Pons (tissue), 1 donor: ENCODE measurements around the gene MKRN2OS.

ENCODE experiments used
- DNase-seq: peaks from one replicate; pipeline ENCODE4 v3.0.0-alpha.2; 2016; ENCODE audit warnings: low spot score

The MKRN2OS gene, protein sequence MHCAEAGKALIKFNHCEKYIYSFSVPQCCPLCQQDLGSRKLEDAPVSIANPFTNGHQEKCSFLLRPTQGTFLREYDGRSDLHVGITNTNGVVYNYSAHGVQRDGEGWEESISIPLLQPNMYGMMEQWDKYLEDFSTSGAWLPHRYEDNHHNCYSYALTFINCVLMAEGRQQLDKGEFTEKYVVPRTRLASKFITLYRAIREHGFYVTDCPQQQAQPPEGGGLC

DNA sequence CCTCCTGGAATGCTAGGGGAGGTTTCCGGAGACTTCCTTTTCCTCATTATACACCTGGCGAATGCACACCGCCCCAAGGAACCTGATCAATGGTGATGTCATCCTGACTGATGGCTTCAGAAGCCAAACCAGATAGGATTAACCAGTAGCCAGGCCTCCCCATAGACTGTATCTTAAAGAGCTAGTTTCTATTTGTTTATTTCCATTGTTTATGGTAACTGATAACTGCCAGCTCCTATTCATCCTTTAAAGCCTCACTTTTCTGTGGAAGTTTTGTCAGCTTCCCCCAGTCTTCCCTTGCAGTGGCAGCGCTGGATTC, at the start of gene MKRN2OS:
Gene MKRN2OS, minus strand, starts transcription at position 27 of the 319 bp plus-strand sequence. CDS start 35 bp downstream, outside the sequence.
- DNase-seq, result no peak

DNA sequence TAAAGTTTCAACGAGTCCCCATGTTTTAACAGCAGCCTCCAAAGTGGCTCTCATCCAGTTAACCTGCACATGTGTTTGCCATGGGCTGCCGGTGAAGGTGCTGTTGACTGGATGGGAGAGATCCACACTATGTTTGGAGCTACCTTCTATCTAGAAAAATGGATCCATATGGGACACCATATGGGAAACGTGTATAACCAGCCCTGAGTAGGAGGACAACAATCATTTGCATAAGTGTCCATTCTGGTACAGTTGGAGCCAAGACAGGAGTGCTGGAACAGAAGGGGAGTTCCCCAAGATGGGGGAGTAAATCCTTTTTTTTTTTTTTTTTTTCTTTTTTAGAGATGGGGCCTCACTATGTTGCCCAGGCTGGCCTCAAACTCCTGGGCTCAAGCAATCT, 48.2 kb upstream of the MKRN2OS start:
- no peak for DNase-seq

DNA sequence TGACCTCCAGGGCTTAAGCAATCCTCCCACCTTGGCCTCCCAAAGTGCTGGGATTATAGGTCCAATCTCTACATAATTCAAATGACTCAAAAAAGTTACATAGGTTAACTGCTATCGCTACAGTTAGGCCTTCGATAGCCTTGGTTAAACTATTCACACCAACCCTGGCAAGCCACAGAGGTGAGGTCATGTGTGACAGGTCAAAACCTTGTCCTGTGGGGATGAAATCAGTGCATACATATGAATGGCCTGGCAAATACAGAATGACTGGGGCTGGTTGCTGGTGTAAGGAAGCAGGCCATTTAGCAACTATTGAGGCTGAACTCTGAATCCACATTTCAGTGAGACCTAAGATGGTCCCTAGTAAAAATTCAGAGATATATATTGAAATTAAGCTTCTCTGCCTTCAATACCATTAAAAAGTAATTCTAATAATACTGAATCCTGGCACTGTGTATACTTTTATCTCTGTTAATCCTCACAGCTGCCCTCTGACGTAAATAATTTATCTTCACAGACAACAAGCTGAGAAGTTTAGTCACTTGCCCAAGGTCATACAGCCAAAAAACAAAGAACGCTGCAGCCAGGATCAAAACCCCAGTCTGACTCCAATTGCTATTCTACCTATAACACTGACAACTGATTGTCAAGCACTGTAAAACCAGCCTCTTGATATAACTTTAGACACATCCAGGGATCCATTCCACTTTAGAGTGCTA, 46.9 kb upstream of the MKRN2OS start:
- no peak for DNase-seq

DNA sequence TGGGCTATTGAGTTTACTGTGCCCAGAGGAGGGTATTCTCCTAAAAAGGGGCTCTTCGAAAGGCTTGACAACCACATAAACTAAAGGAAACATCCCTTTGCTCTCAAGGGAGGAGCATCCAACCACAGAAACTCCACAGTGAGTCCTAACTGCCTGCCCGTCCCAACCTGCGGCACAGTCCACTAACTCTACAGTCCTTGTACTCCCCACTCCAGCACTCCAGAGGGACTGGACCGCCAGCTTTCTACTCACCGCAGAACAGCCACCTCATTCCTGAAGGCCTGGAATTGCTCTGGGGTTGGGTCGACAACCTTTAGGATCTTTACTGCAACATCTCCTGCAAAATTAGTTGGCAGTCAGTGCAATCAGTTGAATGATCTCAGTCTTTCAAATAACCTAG, 46.2 kb upstream of the MKRN2OS start:
- DNase-seq, result no peak

DNA sequence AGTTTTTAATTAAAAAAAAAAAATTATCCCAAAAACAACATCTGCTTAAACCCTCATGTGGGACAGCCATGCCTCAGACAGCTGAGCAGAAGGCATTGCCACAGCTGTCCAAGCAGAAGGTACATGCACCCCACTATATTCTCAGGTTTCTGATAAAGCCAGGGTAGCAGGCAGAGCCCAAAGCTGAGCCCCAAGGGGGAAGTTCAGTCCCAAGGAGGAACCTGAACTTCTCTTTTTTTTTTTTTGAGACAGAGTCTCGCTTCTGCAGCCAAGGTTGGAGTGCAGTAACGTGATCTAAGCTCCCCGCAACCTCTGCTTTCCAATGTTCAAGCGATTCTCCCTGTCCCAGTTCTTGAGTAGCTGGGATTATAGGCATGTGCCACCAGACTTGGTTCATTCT, 44.8 kb upstream of the MKRN2OS start:
- DNase-seq, result no peak

DNA sequence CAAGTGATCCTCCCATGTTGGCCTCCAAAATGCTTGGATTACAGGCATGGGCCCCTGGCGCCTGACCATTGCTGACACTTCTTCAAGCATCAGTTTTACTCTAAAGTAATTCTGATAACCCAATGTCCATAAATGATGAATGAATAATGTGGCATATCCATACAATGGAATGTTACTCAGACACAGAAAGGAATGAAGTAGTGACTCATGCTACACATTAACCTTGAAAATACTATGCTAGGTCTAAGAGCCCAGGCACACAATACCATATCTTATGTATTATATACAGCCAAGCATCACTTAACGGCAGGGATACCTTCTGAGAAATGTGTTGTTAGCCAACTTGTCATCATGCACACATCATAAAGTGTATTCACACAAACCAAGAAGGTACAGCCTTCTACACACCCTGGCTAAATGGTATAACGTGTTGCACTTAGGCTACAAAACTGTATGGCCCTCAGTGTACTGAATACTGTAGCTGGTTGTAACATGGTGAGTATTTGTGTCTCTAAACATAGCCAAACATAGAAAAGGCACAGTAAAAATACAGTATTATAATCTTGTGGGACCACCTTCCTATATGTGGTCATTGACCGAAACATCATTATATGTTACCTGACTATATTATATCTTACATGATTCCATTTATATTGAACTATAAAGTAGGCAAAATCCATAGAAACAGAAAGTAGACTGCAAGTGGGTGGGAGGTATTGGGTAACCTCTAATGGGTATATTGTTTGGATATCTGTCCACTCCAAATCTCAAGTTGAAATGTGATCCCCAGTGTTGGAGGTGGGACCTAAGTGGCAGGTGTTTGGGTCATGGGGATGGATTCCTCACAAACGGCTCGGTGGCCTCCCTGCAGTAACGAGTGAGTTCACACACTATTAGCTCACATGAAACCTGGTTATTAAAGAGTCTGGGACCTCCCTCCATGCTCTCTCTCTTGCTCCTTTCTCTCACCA, 43.0 kb upstream of the MKRN2OS start:
- DNase-seq, result no peak

DNA sequence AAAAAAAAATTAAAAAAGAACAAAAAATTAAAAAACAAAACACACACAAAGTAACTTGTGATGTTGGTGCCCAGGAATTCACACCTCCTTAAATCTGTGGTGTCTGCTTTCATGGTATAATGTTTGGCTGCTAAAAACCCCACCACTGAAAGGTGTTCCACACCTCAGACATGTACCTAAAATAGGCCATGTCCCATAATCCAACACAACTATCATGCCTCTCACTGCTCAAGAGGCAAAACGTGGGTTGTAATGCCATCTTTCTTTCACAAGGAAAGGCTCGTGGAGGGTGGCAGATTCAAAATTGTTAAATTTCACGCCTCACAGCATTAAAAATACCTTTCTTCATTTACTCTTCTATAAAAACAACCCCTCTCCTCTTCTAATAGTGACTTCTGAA, 41.1 kb upstream of the MKRN2OS start:
- DNase-seq, result no peak

DNA sequence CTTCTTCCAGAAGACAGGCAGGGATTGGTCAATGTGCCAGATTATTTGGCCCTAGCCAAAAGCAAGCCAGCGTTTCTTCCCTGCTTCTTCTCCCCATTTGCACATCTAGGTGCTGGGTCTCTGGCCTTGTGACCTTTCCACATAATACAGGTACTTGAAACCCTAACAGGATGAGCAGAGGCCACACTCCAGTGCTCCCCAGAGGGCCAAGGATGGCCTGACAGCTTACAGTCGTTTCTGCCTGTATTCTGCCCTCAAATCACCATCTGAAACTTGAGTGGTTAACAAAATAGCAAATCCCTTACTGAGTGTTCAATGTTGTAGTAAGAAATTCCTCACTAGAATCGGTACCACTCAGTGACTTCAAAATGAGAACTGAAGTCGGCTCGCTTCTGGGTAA, 40.7 kb upstream of the MKRN2OS start:
- DNase-seq, result no peak

DNA sequence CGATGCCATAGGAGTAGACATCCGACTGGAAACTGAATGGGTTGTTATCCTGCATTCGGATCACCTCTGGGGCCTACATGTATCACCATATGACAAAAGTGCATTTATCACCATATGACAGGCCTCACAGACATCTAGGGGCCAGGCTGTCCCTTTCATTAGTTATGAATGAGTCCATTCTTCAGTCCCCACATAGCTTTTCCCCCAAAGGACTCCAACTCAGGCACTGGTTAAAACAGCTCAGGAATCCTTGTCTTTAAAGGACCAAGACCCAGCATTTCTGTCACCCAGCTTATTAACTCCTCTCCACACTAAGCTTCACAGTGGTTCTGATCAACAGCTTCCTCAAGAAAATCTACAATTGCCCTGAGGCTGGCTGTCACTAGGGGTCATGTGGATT, 39.9 kb upstream of the MKRN2OS start:
- DNase-seq, result peak; percentile 81

DNA sequence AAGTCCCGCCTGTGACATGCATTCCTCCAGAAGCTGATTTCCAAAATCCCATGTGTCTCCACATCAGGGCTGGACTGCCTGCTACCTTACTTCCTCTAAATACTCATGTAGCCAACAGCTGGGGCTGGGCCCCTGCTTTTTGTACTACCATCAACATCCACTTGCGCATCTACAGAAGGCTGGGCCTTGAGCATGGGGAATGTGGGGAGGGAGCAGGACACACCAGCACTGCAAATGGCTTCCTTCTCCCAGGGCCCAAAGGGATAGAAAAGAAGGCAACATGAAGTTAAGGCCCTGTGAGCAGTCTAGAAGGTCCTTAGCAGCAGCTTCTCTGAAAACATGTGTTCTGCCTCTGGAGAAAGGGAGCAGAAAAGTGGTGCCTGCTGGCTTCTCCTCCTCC, 38.8 kb upstream of the MKRN2OS start:
- no peak for DNase-seq

DNA sequence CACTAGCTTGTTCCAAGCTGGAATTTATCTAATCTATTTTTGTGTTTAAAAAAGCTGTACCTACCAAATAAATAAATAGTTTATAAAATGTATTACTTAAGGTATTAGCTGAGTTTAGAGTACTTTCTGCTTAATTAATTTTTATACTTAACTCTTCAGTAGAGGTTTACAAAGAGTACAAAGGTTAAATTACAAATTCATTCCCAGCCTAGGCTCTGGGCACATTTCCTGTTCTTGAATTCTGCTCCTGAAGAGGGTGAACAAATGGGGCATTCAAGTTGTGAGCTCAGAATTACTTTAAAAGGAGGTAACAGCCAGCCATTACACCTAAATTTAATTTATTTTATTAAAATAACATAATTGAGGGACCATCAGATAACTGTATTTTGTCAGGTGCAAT, 38.0 kb upstream of the MKRN2OS start:
- no peak for DNase-seq

DNA sequence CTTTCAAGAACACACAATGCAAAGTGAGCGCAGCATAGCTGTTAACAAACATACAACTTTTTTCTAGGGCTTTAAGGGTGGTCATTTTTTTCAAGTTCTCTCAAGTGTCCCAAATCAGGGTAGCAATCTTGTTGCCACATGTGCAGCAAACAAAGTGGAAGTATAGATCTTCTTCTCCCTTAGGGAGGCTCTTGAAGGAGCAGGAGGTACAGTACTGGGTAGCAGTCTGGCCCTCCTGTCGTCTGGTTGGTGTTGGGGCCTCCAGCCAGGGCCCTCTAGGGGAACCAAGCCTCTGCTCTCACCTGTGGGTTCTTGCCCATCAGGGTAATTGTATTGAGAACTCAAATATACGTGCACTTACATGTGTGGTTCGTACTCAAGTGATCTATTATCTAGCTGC, 37.4 kb upstream of the MKRN2OS start:
- DNase-seq, result no peak

DNA sequence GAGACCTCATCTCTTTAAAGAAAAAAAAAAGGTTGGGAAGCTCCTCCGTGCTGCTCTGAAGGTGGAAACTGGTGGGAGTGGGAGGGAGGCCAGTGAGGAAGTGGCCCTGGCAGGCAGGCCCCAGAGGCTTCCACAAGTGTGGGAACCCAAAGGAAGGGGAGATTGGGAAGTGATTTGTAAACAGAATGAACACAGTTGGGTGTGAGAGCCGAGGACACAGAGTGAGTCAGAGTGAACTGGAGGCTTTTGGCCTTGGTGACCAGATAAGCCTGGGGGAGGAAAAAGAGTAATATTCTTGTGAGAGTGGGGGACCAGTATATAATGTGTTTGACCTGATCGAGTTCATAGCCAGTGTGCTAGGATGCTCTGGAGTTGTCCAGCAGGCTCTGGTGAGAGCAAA, 34.6 kb upstream of the MKRN2OS start:
- no peak for DNase-seq

DNA sequence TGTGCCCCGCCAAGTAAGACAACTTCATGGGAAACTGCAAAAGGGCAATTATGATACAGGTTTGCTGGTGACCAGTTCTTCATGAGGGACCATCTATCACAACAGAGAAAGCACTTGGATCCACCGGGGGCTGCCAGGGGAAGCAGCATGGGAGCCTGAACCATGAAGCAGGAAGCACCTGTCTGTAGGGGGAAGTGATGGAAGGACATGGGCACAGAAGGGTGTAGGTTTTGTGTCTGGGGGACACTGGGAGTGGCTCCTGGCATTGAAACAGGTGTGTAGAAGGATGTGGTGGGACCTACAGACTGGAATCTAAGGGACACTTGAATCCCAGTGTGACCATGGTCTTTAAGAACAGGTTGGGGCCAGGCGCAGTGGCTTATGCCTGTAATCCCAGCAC, 34.2 kb upstream of the MKRN2OS start:
- DNase-seq, result no peak

DNA sequence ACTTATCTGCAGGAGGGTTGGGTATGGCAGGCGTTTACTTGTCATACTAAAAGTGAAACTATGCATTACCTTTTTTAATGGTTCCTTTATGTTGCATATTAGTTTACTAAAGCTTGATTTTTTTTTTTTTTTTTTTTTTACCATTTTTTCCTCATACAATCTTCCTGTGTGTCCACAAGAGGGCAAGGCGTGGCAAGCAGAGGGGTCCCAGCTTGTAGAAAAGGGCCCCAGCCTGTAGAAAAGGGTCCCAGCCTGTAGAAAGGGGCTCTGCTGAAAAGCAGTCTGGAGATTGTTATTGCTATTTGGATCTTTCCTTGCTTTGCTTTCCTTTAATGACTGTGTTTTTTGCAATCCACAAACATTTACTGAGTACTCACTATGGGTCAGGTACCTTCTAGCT, 33.4 kb upstream of the MKRN2OS start:
- no peak for DNase-seq

DNA sequence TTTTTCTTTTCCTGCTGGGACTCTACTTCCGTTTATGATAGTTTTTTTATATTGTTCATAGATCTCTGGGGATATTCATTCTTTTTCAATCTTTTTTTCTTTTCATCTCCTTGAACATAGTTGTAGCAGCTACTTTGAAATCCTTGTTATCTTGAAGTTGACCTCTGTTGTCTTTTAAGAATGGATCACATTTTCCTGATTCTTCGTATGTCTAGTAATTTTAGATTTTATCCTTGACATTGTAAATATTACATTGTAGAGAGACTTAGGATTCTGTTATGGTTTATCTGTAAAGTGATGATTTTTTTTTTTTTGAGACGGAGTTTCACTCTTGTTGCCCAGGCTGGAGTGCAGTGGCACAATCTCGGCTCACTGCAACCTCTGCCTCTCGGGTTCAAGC, 32.1 kb upstream of the MKRN2OS start:
- no peak for DNase-seq

DNA sequence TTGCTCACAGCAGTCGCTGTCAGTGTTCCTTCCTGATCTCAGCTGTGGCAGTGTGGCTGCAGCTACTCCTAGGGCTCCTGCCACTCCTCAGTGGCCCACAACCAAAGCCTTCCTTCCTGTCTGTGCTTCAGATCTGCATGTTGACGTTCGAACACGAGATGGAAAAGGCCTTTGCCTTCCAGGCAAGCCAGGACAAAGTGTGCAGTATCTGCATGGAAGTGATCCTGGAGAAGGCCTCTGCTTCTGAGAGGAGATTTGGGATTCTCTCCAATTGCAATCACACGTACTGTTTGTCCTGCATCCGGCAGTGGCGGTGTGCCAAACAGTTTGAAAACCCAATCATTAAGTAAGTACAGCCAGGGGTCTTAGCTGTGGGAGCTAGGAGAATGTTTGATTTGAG, 29.4 kb upstream of the MKRN2OS start:
- DNase-seq, result no peak

DNA sequence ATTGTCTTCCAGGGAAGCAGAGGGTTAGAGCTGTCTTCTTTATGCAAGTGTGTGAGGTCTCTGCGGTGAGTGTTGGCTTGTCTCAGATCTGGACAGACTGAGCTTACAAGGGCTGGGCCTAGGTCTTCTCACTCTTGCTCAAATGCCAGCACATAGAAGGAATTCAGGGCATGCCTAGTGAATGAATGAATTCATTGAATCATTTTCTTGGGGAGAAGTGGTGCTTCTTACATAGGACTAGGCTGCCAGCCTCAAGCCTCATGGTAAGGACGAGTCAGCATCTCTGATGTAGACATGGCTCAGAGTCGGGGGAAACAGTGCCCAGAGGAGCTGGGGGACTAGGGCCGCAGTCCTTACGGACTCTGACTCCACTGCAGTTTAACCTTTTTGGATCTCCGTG, 28.8 kb upstream of the MKRN2OS start:
- no peak for DNase-seq

DNA sequence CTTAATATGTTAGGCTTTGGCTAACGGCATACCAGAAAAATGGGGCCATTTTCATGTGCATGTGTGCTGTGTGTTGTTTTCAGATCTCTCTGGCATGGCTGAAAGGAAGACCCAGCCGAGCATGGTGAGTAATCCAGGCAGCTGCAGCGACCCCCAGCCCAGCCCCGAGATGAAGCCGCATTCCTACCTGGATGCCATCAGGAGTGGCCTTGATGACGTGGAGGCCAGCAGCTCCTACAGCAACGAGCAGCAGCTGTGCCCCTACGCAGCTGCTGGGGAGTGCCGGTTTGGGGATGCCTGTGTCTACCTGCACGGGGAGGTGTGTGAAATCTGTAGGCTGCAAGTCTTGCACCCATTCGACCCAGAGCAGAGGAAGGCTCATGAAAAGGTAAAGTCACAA, 26.7 kb upstream of the MKRN2OS start:
- DNase-seq, result no peak

DNA sequence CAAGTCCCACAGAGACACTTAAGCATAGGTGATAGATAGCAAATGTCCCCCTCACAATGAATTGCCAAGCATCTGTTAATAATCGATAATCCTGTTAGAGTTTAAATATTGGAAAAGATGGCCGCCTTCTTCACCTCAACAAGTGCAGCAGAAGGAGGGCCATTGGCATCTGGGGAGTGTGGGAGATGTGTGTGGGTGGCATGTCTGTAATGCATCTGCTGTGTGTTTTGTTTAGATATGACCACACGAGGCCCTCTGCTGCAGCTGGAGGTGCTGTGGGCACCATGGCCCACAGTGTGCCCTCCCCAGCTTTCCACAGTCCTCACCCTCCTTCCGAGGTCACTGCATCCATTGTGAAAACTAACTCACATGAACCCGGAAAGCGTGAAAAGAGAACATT, 24.5 kb upstream of the MKRN2OS start:
- DNase-seq, result no peak

DNA sequence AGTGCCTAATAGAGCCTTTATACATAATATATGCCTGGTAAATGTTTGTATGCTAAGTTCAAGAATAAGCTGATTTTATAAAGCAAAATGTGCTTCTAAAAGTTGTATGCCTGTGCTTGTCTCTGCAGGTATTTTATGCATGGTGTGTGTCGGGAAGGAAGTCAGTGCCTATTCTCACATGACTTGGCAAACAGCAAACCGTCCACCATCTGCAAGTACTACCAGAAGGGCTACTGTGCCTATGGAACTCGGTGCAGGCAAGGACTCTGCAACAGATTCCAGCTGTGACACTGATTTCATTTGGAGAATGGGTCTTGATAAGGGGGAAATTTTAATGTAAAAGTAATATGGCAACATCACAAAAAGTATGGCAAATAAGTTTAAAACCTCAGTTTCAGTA, 23.4 kb upstream of the MKRN2OS start:
- DNase-seq, result no peak

DNA sequence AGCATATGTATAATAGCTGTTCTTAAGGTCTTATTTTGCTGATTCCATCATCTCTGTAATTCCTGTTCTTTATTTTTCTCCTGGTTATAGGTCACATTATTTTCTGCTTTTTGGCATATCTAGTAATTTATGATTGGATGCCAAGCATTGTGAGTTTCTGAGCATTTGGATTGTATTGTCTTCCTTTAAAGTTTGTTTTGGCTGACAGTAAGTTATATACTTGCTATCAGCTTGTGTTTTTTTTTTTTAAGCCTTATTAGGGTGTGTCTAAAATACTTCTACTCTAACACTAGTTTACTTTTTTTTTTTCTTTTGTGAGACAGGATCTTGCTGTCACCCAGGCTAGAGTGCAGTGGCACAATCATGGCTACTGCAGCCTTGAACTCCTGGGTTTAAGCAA, 21.7 kb upstream of the MKRN2OS start:
- DNase-seq, result no peak

DNA sequence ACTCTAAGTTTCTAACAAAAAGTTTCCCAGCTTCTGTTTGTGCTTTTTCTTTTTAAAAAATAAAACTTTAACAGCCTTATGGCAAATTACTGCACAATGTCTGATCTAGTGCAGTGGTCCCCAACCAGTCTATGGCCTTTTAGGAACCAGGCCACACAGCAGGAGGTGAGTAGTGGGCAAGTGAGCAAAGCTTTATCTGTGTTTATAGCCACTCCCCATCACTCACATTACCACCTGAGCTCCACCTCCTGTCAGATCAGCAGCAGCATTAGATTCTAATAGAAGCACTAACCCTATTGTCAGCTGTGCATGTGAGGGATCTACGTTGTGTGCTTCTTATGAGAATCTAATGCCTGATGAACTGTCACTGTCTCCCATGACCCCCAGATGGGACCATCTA, 17.2 kb upstream of the MKRN2OS start:
- no peak for DNase-seq
